DND-41 (cell line): ENCODE results near the gene TFDP2.

Experiments used
- ATAC-seq: fragments of 200-7000 bp; cut with Tn5 transposase; 3 replicates; pipeline ENCODE4 v1.9.1; 2021; ENCODE audit warnings: low read depth; ENCODE audit not compliant: insufficient read depth
- DNase-seq: peaks from one replicate; pipeline ENCODE4 v3.0.0-alpha.2; 2020
- H2AFZ ChIP-seq: 2 replicates; pipeline ENCODE4 v1.6.0; 2012; ENCODE audit warnings: low read depth, low read length
- H3K27ac ChIP-seq: 2 replicates; pipeline ENCODE4 v1.5.1; 2012; ENCODE audit warnings: low read length, inconsistent platforms
- H3K27me3 ChIP-seq: fragments of 200-600 bp; sonication (generic); 2 replicates; pipeline ENCODE4 v1.6.0; 2012; ENCODE audit warnings: low read length, mild to moderate bottlenecking, inconsistent platforms; ENCODE audit not compliant: insufficient read depth, poor library complexity
- H3K36me3 ChIP-seq: 2 replicates; pipeline ENCODE4 v1.5.1; 2012; ENCODE audit warnings: low read length, inconsistent platforms; ENCODE audit not compliant: insufficient read depth
- H3K4me1 ChIP-seq: 2 replicates; pipeline ENCODE4 v1.5.1; 2012; ENCODE audit warnings: mild to moderate bottlenecking, low read length; ENCODE audit not compliant: insufficient read depth
- H3K4me2 ChIP-seq: 2 replicates; pipeline ENCODE4 v1.6.0; 2012; ENCODE audit warnings: mild to moderate bottlenecking, moderate library complexity, low read length, inconsistent platforms; ENCODE audit not compliant: insufficient read depth
- H3K4me3 ChIP-seq, 2 experiments: fragments of 200-600 bp in 1 of 2; shearing (Covaris generic) in 1 of 2; 2 replicates each; pipeline ENCODE4 v1.5.1; 2012 to 2016; ENCODE audit warnings: inconsistent platforms in 2 of 2, low read length in 2 of 2, mild to moderate bottlenecking in 2 of 2, low read depth in 1 of 2, moderate library complexity in 1 of 2
- H3K79me2 ChIP-seq: 2 replicates; pipeline ENCODE4 v1.6.0; 2012; ENCODE audit warnings: low read length, inconsistent platforms; ENCODE audit not compliant: insufficient read depth
- H3K9ac ChIP-seq: 2 replicates; pipeline ENCODE4 v1.6.0; 2012; ENCODE audit warnings: low read depth, mild to moderate bottlenecking, inconsistent platforms, low read length, moderate library complexity
- H3K9me3 ChIP-seq: 2 replicates; pipeline ENCODE4 v1.5.1; 2012; ENCODE audit warnings: low read length, moderate library complexity, mild to moderate bottlenecking, inconsistent platforms; ENCODE audit not compliant: insufficient read depth, severe bottlenecking
- H4K20me1 ChIP-seq: 2 replicates; pipeline ENCODE4 v1.6.0; 2012; ENCODE audit warnings: low read length; ENCODE audit not compliant: insufficient read depth
- EZH2 ChIP-seq: IDR thresholded peaks from 3 replicates; pipeline ENCODE4 v1.6.1; 2012; ENCODE audit warnings: borderline replicate concordance, low read depth, mild to moderate bottlenecking, moderate library complexity, low read length, inconsistent platforms; ENCODE audit not compliant: severe bottlenecking
- TF ChIP-seq, protein P1 (sequence below): IDR thresholded peaks from 2 replicates; pipeline ENCODE4 v1.5.1; 2012; ENCODE audit warnings: borderline replicate concordance, low read length, moderate library complexity, mild to moderate bottlenecking; ENCODE audit not compliant: poor library complexity, severe bottlenecking; ENCODE audit errors: extremely low read depth

TFDP2 gene

DNA sequence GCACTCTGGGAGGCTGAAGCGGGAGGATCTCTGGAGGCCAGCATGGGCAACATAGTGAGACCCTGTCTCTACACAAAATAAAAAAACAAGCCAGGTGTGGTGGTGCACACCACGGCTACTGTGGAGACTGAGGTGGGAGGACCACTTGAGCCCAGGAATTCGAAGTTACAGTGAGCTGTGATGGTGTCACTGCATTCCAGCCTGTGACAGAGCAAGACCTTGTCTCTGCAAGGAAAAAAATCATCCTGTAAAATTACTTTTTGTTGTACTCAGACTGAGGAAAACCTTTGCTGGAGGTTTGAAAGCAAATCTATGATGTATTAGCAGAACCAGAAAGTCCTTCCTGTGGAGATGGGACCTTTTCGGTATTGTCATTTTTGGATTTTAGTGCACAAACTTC lies 209.6 kb downstream of the TFDP2 start:
- Histone ChIP-seq H3K36me3 (no peaks in the 10 kb centered on the region), H3K4me1 (no peaks in the 10 kb centered on the region), H3K4me2 (no peak overlapping the region), H3K4me3 (no peak overlapping the region), H3K79me2 (no peaks in the 10 kb centered on the region), H3K27ac (no peak overlapping the region), H3K9me3 (no peaks in the 10 kb centered on the region), H3K9ac (no peak overlapping the region), H4K20me1 (no peaks in the 10 kb centered on the region), H3K27me3 (no peaks in the 10 kb centered on the region), H2AFZ (no peak overlapping the region)
- TF ChIP-seq, protein P1, sequence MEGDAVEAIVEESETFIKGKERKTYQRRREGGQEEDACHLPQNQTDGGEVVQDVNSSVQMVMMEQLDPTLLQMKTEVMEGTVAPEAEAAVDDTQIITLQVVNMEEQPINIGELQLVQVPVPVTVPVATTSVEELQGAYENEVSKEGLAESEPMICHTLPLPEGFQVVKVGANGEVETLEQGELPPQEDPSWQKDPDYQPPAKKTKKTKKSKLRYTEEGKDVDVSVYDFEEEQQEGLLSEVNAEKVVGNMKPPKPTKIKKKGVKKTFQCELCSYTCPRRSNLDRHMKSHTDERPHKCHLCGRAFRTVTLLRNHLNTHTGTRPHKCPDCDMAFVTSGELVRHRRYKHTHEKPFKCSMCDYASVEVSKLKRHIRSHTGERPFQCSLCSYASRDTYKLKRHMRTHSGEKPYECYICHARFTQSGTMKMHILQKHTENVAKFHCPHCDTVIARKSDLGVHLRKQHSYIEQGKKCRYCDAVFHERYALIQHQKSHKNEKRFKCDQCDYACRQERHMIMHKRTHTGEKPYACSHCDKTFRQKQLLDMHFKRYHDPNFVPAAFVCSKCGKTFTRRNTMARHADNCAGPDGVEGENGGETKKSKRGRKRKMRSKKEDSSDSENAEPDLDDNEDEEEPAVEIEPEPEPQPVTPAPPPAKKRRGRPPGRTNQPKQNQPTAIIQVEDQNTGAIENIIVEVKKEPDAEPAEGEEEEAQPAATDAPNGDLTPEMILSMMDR, result no peak
- TF ChIP-seq EZH2, result no peak
- DNase-seq (no peak), ATAC-seq (no peak)

DNA sequence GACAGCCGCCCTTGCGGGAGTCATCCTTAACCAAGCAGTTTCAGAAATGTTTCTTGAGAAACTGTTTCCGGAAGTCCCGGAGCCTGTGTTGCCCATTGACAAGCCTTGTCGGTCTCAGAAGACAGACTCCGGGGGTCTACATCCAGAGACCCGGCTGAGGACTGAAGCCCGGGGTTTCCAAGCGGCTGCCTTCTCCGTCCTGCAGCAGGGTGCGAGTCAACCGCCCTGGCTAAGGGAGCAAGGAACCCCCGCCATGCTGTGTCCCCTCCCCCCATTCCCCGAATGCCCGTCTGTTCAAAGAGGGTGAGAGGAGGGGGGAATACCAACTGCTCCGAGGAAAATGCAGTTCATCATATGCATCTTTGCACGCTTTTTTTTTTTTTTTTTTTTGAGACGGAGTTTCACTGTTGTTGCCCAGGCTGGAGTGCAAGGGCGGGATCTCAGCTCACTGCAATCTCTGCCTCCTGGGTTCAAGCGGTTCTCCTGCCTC lies 211.3 kb downstream of the TFDP2 start:
- H3K9me3 ChIP-seq, result no peaks in the 10 kb centered on the region
- H3K9ac ChIP-seq, result no peak overlapping the region
- TF ChIP-seq, protein P1, result no peak
- no peak for TF ChIP-seq EZH2
- H3K36me3 ChIP-seq, result no peaks in the 10 kb centered on the region
- no peaks in the 10 kb centered on the region for H4K20me1 ChIP-seq
- H3K4me2 ChIP-seq, result no peak overlapping the region
- no peaks in the 10 kb centered on the region for H3K27me3 ChIP-seq
- peak; percentile 2 for DNase-seq
- no peak overlapping the region for H3K4me3 ChIP-seq
- H3K4me1 ChIP-seq, result no peaks in the 10 kb centered on the region
- no peaks in the 10 kb centered on the region for H3K79me2 ChIP-seq
- no peak overlapping the region for H2AFZ ChIP-seq
- no peak for ATAC-seq
- no peak overlapping the region for H3K27ac ChIP-seq

DNA sequence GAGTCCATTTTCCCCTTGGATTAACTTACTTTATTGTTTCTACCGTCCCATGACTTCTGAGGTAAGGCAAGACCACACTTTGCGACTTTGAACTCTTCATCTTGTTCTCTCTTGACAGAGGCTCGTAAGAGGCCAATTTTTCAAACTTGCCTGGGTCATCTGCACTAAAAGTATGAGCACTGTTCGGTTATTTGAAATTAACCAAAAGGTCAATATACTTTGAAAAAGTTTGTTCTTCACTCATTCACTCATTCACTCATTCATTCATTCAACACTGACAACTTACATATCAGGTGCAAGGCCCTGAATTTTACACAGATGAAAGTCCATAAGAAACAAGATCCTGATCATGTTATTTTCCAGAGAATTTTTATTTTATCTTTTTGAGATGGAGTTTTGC lies 215.0 kb downstream of the TFDP2 start:
- Histone ChIP-seq H3K9me3 (no peaks in the 10 kb centered on the region), H3K27me3 (no peaks in the 10 kb centered on the region), H3K27ac (no peak overlapping the region), H2AFZ (no peak overlapping the region), H3K9ac (no peak overlapping the region), H3K36me3 (peaks cover 9% of the 10 kb centered on the region), H3K4me3 (no peak overlapping the region), H3K4me2 (no peak overlapping the region), H3K79me2 (no peaks in the 10 kb centered on the region), H3K4me1 (no peaks in the 10 kb centered on the region), H4K20me1 (no peaks in the 10 kb centered on the region)
- TF ChIP-seq EZH2, result no peak
- TF ChIP-seq, protein P1, result no peak
- ATAC-seq (no peak), DNase-seq (no peak)
